A204.1 (cell line): Measurements from ENCODE around the gene HBZ.
"Not testable (repeated sequence)": the region's sequence is repeated elsewhere in the genome, so short reads cannot be mapped to it uniquely, and the experiment has no call there.

Source experiments
- FAIRE-seq: peaks from 2 replicates; lab custom pipeline; 2012; peaks lifted over from hg19 to GRCh38; lab: Jason Lieb, UNC

Gene HBZ

GRCh38 chr16:138049-138417, 14.4 kb upstream of the HBZ start:
- FAIRE-seq, result no peak

GRCh38 chr16:140175-140857, 12.1 kb upstream of the HBZ start:
- FAIRE-seq, result no peak

GRCh38 chr16:142405-142967, 10.0 kb upstream of the HBZ start:
- FAIRE-seq, result no peak

GRCh38 chr16:143047-143446, 9.4 kb upstream of the HBZ start:
- no peak for FAIRE-seq

- FAIRE-seq, result no peak
Measured at GRCh38 chr16:143456-143855, 9.0 kb upstream of the HBZ start.

- FAIRE-seq, result no peak
Measured at GRCh38 chr16:144797-145252, 7.6 kb upstream of the HBZ start.

- FAIRE-seq, result no peak
Measured at GRCh38 chr16:146646-147045, 5.8 kb upstream of the HBZ start.

GRCh38 chr16:149024-149660, 3.3 kb upstream of the HBZ start:
- FAIRE-seq, result no peak

GRCh38 chr16:153129-153521, 681 bp downstream of the HBZ start:
- FAIRE-seq, result not testable (repeated sequence)

GRCh38 chr16:153550-154216, 1.2 kb downstream of the HBZ start:
- not testable (repeated sequence) for FAIRE-seq

GRCh38 chr16:154217-155030, 2.0 kb downstream of the HBZ start:
- FAIRE-seq, result no peak

GRCh38 chr16:155031-155398, 2.6 kb downstream of the HBZ start:
- no peak for FAIRE-seq

- no peak for FAIRE-seq
Measured at GRCh38 chr16:159136-159849, 6.8 kb downstream of the HBZ start.

GRCh38 chr16:160242-160641, 7.8 kb downstream of the HBZ start:
- FAIRE-seq, result not testable (repeated sequence)

GRCh38 chr16:160691-161190, 8.3 kb downstream of the HBZ start:
- no peak for FAIRE-seq

- no peak for FAIRE-seq
Measured at GRCh38 chr16:162271-162991, 10.0 kb downstream of the HBZ start.

GRCh38 chr16:163139-163538, 10.7 kb downstream of the HBZ start:
- not testable (repeated sequence) for FAIRE-seq

GRCh38 chr16:163696-164095, 11.3 kb downstream of the HBZ start:
- FAIRE-seq, result not testable (repeated sequence)

- not testable (repeated sequence) for FAIRE-seq
Measured at GRCh38 chr16:164134-164823, 11.8 kb downstream of the HBZ start.

- no peak for FAIRE-seq
Measured at GRCh38 chr16:164827-165538, 12.5 kb downstream of the HBZ start.
